Renal cortical epithelial cell (primary cell): ENCODE measurements around the gene INO80C. TPM values are rescaled to one million over a fixed set of nuclear protein-coding genes. Genes with fewer than 3 reads are reported as not detected.

Experiments
- DNase-seq: peaks from one replicate; pipeline ENCODE4 v3.0.0-alpha.2; 2011; ENCODE audit warnings: low read depth
- total RNA-seq: library from RNA; depleted of rRNA; stranded (reverse); fragments of >200 nt; gene quantifications from 2 replicates; pipeline ENCODE4 v1.2.3, GENCODE V29; 2014

INO80C gene
- total RNA-seq, 1 donor from 2014 or later, result 6.2 TPM

DNA sequence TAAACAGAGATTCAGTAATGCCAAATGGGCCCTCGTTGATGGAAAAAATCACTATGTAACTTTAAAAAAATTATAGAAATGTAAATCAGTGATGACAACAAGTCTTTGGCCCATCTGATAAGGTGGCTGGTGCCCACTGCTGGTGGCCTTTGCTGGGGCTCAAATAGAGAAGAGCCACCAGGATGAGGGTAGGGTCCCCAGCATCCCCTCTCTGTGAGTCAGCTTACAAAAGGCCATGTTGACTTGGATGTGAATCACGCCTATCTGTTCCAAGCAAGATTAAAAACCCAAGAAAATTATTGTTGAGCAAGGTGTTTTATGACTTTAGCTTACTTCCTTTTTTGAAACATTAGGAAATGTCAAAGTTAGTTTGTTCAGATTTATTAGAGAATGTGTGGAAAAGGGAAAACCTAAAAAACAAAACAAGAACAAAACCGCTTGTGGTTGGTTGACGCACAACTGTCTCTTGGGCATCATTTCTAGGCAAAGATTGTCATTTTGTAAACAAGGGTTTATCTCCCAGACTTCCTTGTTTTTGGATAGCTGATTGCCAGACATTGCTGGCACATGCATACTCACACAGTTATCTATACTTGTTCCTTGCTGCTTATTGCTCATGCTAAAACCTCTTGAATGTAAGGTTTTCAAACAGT is 66.9 kb downstream of the INO80C start:
- no peak for DNase-seq

DNA sequence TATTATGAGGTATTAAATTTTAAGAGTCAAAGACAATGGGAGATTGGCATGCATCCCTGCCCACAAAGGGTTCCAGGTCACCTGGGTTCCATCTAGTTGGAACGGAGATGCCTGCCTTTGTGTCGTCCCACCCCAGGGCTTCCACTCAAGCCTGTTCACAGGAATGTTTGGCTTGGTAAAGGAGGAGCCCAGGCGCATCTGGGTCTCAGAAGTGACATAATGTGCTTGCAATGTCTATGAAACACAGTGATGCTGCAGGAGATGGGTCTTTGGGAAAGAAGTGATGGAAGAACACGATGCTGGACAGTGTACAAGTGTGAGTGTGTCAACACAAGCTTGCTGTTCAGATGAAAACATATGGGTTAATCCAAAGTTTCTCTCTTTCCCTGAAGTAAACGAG is 71.0 kb downstream of the INO80C start:
- DNase-seq, result no peak

DNA sequence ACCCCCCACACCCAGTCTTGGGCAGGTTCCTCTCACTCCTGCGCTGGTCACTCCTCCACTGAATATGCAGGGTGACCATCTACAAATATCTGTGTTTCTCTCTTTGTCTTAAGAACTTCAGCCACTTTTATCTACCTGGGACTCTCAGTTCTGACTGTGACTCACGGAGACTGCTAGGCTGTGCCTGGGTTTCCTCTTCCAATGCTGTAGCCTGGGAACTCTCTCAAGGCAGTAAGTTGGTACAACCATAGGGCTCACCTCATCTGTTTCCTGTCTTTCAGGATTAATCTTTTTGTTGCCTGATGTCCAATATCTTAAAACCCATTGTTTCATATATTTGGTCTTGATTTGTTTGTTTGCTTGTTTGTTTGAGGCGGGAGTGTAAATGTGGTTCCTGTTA is 73.4 kb downstream of the INO80C start:
- no peak for DNase-seq

DNA sequence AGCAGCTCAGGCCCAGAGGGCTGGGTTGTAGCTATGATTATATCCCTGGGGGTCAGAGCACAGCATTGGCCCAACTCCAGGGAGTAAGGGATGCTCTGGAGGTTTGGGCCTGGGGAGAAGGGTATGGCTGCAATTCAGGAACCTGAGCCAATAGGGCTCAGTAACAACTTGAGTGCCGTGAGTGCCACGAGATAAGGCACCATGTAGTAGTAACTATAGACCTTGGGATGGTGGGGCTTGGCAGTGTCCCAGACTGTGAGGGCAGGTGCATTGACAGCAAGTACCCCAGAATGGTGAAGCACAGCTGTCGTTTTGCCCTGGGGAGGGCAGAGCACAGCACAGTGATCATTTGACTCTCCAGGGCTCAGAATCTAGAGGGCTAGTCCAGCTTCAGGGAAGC is 75.5 kb downstream of the INO80C start:
- DNase-seq, result no peak

DNA sequence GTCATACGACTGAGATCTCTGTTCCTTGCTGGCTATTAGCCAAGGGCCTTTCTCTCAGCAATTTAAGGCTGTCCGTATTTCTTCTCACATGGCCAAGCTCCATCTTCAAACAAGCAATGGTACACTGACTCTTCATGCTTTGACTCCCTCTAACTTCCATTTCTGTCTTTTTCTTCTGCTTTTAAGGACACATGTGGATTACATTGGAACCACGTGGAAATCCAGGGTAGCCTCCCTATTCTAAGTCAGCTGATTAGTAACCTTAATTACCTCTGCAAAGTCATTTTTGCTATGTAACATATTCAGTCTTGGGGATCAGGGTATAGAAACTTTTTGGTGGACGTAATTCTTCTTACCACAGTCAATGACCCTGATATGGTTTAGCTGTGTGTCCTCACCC is 79.2 kb downstream of the INO80C start:
- DNase-seq, result no peak

Other genes with a start within 250 kb of the INO80C start
- 15.6 and 24.0 TPM in 2 replicates for gene ZSCAN30, start 207.7 kb downstream of the INO80C start, total RNA-seq
- 54.0 and 55.5 TPM in 2 replicates for gene ZNF24, start 153.5 kb downstream of the INO80C start, total RNA-seq
- gene ZNF396, start 120.6 kb downstream of the INO80C start, total RNA-seq, result 2.1 and 6.0 TPM in 2 replicates
- 123 and 149 TPM in 2 replicates for gene GALNT1, start 83.8 kb upstream of the INO80C start, total RNA-seq